ENCODE measurements around the gene ALG9. TPM values are rescaled to one million over a fixed set of nuclear protein-coding genes. Genes with fewer than 3 reads are reported as not detected.
"Not testable (repeated sequence)": the region's sequence is repeated elsewhere in the genome, so short reads cannot be mapped to it uniquely, and the experiment has no call there.

The ALG9 gene
- total RNA-seq, 1 donor = 49.7 TPM

- TF ChIP-seq CTCF (IDR thresholded peaks at IDR 0.05; ENCODE audit: insufficient read depth, low read depth, low read length) = no peak
- no peak overlapping the region for H3K4me3 ChIP-seq (ENCODE audit: low read depth, low read length)
- peak; percentile 19 for DNase-seq (ENCODE audit: low read depth)
Observed at GRCh38 chr11:111793863-111794262, 77.5 kb downstream of the ALG9 start.

- no peak for TF ChIP-seq CTCF (IDR thresholded peaks at IDR 0.05; ENCODE audit: insufficient read depth, low read depth, low read length)
- no peak overlapping the region for H3K4me3 ChIP-seq (ENCODE audit: low read depth, low read length)
- DNase-seq (ENCODE audit: low read depth) = no peak
Observed at GRCh38 chr11:111792955-111793500, 78.4 kb downstream of the ALG9 start.

GRCh38 chr11:111792314-111792713 is 79.1 kb downstream of the ALG9 start:
- TF ChIP-seq CTCF (IDR thresholded peaks at IDR 0.05; ENCODE audit: insufficient read depth, low read depth, low read length) = no peak
- no peak for DNase-seq (ENCODE audit: low read depth)
- no peak overlapping the region for H3K4me3 ChIP-seq (ENCODE audit: low read depth, low read length)

GRCh38 chr11:111788464-111788863 is 82.9 kb downstream of the ALG9 start:
- no peak overlapping the region for H3K4me3 ChIP-seq (ENCODE audit: low read depth, low read length)
- TF ChIP-seq CTCF (IDR thresholded peaks at IDR 0.05; ENCODE audit: insufficient read depth, low read depth, low read length) = no peak
- no peak for DNase-seq (ENCODE audit: low read depth)

GRCh38 chr11:111788051-111788450 is 83.3 kb downstream of the ALG9 start:
- no peak for TF ChIP-seq CTCF (IDR thresholded peaks at IDR 0.05; ENCODE audit: insufficient read depth, low read depth, low read length)
- no peak overlapping the region for H3K4me3 ChIP-seq (ENCODE audit: low read depth, low read length)
- no peak for DNase-seq (ENCODE audit: low read depth)

GRCh38 chr11:111785886-111786412 is 85.4 kb downstream of the ALG9 start:
- no peak for DNase-seq (ENCODE audit: low read depth)
- TF ChIP-seq CTCF (IDR thresholded peaks at IDR 0.05; ENCODE audit: insufficient read depth, low read depth, low read length) = no peak
- H3K4me3 ChIP-seq (ENCODE audit: low read depth, low read length) = no peak overlapping the region

GRCh38 chr11:111785076-111785475 is 86.3 kb downstream of the ALG9 start:
- no peak overlapping the region for H3K4me3 ChIP-seq (ENCODE audit: low read depth, low read length)
- DNase-seq (ENCODE audit: low read depth) = no peak
- no peak for TF ChIP-seq CTCF (IDR thresholded peaks at IDR 0.05; ENCODE audit: insufficient read depth, low read depth, low read length)

GRCh38 chr11:111784311-111784710 is 87.1 kb downstream of the ALG9 start:
- H3K4me3 ChIP-seq (ENCODE audit: low read depth, low read length) = not testable (repeated sequence)

More at GRCh38 chr11:111784311-111784710, 87.1 kb downstream of the ALG9 start:
- DNase-seq (ENCODE audit: low read depth) = not testable (repeated sequence)
